Measurements from ENCODE around the gene ATXN7L1. TPM values are rescaled to one million over a fixed set of nuclear protein-coding genes. Genes with fewer than 3 reads are reported as not detected.

ATXN7L1 gene
- polyA plus RNA-seq, 1 of the 3 experiments (the other 2 are of a cell fraction) = 6.0 TPM

DNA sequence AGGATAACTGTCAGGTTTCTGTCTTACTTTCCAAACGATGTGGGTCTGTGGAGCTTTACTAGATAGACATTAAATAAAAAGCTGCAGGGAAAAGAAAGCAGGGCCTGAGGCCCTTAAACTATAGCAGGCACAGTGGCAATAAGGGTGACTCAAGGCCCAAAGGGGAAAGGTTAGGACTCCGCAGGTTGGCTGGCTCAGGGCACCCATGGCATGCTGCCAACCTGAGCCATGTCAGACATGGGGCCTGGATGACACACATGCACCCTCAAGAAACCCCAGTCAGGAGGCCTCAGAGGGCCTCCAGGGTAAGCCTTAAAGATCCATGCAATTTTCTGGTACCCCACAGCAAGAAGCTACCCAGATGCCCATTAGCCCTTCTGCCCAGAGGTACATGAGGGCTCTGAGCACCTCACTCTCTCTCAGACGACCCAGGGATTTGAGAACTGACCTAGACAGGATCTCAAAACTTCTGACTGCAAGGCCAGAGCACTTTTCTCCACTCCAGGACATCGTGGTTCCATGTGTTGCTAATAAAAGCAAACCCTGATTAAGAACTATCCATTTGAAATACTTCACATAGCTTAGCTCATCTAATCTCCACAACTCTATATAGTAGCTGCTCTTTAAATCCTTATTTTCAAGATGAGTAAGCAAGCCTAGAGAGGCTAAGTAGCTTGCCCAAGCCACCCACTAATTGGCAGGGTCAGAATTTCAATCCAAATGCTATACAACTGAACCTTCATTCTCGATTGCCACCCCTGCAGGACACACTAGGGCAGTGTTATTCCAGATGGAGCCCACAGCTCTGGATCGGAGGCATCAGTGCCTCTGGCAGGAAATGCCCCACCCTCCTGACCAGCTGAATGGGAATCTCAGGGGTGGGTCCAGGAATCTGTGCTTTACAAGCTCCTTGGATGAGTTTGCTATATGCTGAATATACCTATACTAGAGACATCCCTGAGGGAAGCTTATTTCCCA, 162.6 kb downstream of the ATXN7L1 start (continued):
- TF ChIP-seq, protein P1, sequence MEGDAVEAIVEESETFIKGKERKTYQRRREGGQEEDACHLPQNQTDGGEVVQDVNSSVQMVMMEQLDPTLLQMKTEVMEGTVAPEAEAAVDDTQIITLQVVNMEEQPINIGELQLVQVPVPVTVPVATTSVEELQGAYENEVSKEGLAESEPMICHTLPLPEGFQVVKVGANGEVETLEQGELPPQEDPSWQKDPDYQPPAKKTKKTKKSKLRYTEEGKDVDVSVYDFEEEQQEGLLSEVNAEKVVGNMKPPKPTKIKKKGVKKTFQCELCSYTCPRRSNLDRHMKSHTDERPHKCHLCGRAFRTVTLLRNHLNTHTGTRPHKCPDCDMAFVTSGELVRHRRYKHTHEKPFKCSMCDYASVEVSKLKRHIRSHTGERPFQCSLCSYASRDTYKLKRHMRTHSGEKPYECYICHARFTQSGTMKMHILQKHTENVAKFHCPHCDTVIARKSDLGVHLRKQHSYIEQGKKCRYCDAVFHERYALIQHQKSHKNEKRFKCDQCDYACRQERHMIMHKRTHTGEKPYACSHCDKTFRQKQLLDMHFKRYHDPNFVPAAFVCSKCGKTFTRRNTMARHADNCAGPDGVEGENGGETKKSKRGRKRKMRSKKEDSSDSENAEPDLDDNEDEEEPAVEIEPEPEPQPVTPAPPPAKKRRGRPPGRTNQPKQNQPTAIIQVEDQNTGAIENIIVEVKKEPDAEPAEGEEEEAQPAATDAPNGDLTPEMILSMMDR (IDR thresholded peaks at IDR 0.05) = no peak
- no peak for TF ChIP-seq GABPA (IDR thresholded peaks at IDR 0.05; ENCODE audit: low read depth)

DNA sequence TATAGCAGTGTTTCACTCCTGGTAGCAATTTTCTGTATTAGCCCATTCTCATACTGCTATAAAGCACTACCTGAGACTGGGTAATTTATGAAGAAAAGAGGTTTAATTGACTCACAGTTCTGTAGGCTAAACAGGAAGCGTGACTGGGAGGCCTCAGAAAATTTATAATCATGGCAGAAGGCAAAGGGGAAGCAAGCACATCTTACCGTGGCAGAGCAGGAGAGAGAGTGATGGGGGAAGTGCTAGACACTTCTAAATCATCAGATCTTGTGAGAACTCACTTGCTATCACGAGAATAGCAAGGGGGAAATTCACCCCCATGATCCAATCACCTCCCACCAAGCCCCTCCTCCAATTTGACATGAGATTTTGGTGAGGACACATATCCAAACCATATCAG, 163.5 kb downstream of the ATXN7L1 start:
- no peak overlapping the region for H3K9ac ChIP-seq
- H3K36me3 ChIP-seq (replicated peaks in 1 of 2; ENCODE audit: control insufficient read depth in 1 of 2, insufficient read depth in 2 of 2, low read length in 1 of 2) = no peaks in the 10 kb centered on the region
- ChIA-PET POLR2A (no interaction called here), CTCF (interaction anchor here (1.4 kb wide), 1 partner anchor 61 kb away, joined by 3 read pairs; no protein-coding TSS in a partner anchor)
- H3K9me2 ChIP-seq = no peaks in the 10 kb centered on the region
- no peaks in the 10 kb centered on the region for H4K20me1 ChIP-seq (ENCODE audit: insufficient read depth)
- H3K4me3 ChIP-seq (ENCODE audit: low read depth in 2 of 2, low read length in 1 of 2) = no peak overlapping the region
- 71% methylated on average over 3 of the region's 3 CpGs for WGBS (ENCODE audit: low lambda C conversion rate)
- H3F3A ChIP-seq (replicated peaks; ENCODE audit: insufficient read depth) = no peaks in the 10 kb centered on the region
- TF ChIP-seq GABPA (IDR thresholded peaks at IDR 0.05; ENCODE audit: low read depth) (no peak), TCF12 (IDR thresholded peaks at IDR 0.05) (no peak), ELF1 (IDR thresholded peaks at IDR 0.05) (no peak), SIN3A (IDR thresholded peaks at IDR 0.05; ENCODE audit: borderline replicate concordance, low read depth, low read length) (no peak), FOXJ3 (CRISPR knock-in tag; IDR thresholded peaks at IDR 0.05) (no peak), POLR2AphosphoS5 (IDR thresholded peaks at IDR 0.05; ENCODE audit: low read depth, low read length) (no peak), JUND (IDR thresholded peaks at IDR 0.05) (no peak), RXRA (IDR thresholded peaks at IDR 0.05; ENCODE audit: borderline replicate concordance, low read depth) (no peak)
- TF ChIP-seq, protein P2, sequence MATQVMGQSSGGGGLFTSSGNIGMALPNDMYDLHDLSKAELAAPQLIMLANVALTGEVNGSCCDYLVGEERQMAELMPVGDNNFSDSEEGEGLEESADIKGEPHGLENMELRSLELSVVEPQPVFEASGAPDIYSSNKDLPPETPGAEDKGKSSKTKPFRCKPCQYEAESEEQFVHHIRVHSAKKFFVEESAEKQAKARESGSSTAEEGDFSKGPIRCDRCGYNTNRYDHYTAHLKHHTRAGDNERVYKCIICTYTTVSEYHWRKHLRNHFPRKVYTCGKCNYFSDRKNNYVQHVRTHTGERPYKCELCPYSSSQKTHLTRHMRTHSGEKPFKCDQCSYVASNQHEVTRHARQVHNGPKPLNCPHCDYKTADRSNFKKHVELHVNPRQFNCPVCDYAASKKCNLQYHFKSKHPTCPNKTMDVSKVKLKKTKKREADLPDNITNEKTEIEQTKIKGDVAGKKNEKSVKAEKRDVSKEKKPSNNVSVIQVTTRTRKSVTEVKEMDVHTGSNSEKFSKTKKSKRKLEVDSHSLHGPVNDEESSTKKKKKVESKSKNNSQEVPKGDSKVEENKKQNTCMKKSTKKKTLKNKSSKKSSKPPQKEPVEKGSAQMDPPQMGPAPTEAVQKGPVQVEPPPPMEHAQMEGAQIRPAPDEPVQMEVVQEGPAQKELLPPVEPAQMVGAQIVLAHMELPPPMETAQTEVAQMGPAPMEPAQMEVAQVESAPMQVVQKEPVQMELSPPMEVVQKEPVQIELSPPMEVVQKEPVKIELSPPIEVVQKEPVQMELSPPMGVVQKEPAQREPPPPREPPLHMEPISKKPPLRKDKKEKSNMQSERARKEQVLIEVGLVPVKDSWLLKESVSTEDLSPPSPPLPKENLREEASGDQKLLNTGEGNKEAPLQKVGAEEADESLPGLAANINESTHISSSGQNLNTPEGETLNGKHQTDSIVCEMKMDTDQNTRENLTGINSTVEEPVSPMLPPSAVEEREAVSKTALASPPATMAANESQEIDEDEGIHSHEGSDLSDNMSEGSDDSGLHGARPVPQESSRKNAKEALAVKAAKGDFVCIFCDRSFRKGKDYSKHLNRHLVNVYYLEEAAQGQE (IDR thresholded peaks at IDR 0.05; ENCODE audit: low read depth, low read length) = no peak
- TF ChIP-seq, protein P3, sequence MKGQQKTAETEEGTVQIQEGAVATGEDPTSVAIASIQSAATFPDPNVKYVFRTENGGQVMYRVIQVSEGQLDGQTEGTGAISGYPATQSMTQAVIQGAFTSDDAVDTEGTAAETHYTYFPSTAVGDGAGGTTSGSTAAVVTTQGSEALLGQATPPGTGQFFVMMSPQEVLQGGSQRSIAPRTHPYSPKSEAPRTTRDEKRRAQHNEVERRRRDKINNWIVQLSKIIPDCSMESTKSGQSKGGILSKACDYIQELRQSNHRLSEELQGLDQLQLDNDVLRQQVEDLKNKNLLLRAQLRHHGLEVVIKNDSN (IDR thresholded peaks at IDR 0.05; ENCODE audit: borderline replicate concordance, low read depth) = no peak
- H3K27me3 ChIP-seq (ENCODE audit: insufficient read depth) = no peaks in the 10 kb centered on the region
- no peak for DNase-seq
- H3K4me2 ChIP-seq = no peak overlapping the region
- H3K79me2 ChIP-seq (ENCODE audit: insufficient read depth) = no peaks in the 10 kb centered on the region
- H2AFZ ChIP-seq (ENCODE audit: low read depth) = no peak overlapping the region
- H3K9me3 ChIP-seq = peaks cover 16% of the 10 kb centered on the region; the same call in 1 of the 2 replicates
- H3K4me1 ChIP-seq (ENCODE audit: control insufficient read depth in 1 of 2, insufficient read depth in 2 of 2, low read depth in 1 of 2, low read length in 1 of 2) = 0 out of 4 replicates have a peak, but pooled peaks cover 0 to 3% of the 10 kb centered on the region in 2 experiments
- H3K27ac ChIP-seq (ENCODE audit: low read depth in 2 of 2, low read length in 1 of 2) = no peak overlapping the region

Measured in SK-N-SH (cell line).